ENCODE results near the gene OTOA.

- TF ChIP-seq POLR2A (IDR thresholded peaks at IDR 0.05) = no peak
- no peak for TF ChIP-seq CTCF (IDR thresholded peaks at IDR 0.05)
Measured at GRCh38 chr16:21619765-21620425, 43.9 kb upstream of the OTOA start.

Measured in body of pancreas (tissue), 4 donors.